OCI-LY1 (cell line): ENCODE results near the gene GABARAPL2.

ENCODE experiments used
- CTCF ChIP-seq: fragments of 200-600 bp; sonication (generic), shearing (Covaris generic); IDR thresholded peaks from 2 replicates; pipeline ENCODE4 v1.5.1; 2017; ENCODE audit warnings: mild to moderate bottlenecking, antibody characterized with exemption, low read length, moderate library complexity, mixed read lengths
- EZH2 ChIP-seq: fragments of 200-600 bp; sonication (generic), shearing (Covaris generic); IDR thresholded peaks from 2 replicates; pipeline ENCODE4 v1.8.0; 2017; ENCODE audit warnings: borderline replicate concordance, mixed run types, mild to moderate bottlenecking, antibody characterized with exemption, low read length, moderate library complexity, mixed read lengths

GRCh38 chr16:75526032-75526790, 40.0 kb upstream of the GABARAPL2 start:
- TF ChIP-seq CTCF, result no peak
- no peak for TF ChIP-seq EZH2
